A549 (cell line): Measurements from ENCODE around the gene ABCC4. TPM values are rescaled to one million over a fixed set of nuclear protein-coding genes. Genes with fewer than 3 reads are reported as not detected.
A peak's percentile ranks its signal among the peaks of the same experiment; 100 is the strongest.

Source experiments
- ATAC-seq, 2 experiments: fragments of 200-7000 bp in 1 of 2; fragments of >200 bp in 1 of 2; cut with Nextera tagmentation in 1 of 2; cut with Tn5 transposase in 1 of 2; 3 replicates each; pipeline versions ENCODE4 v1.8.0 to v1.9.1; 2018 to 2020; ENCODE audit warnings: mild to moderate bottlenecking in 1 of 2, moderate library complexity in 1 of 2
- CTCF ChIA-PET: fragments of 300-600 bp; sonication (Branson Sonifier 250); formaldehyde crosslinking; extraction: SDS; loops from one replicate; lab custom pipeline; 2021; ENCODE audit warnings: antibody characterized with exemption, inconsistent platforms; lab: Yijun Ruan, JAX
- POLR2A ChIA-PET: fragments of 350-600 bp; formaldehyde crosslinking; extraction: SDS; loops from one replicate; lab custom pipeline; 2021; ENCODE audit warnings: antibody characterized with exemption, inconsistent platforms; lab: Yijun Ruan, JAX
- DNase-seq, 2 experiments: peaks; one replicate each; pipeline versions ENCODE4 v3.0.0 to v3.0.0-alpha.2; 2011 to 2016; ENCODE audit warnings: low read depth in 1 of 2, low spot score in 1 of 2
- FAIRE-seq: peaks from 2 replicates; lab custom pipeline; 2011; peaks lifted over from hg19 to GRCh38; lab: Jason Lieb, UNC
- H3K27ac ChIP-seq, 2 experiments: fragments of >200 bp; sonication (Bioruptor Twin); formaldehyde crosslinking; 3 replicates each; pipeline ENCODE4 v1.5.1; 2016 to 2017
- H3K4me1 ChIP-seq: fragments of >200 bp; sonication (Bioruptor Twin); formaldehyde crosslinking; 3 replicates; pipeline ENCODE4 v1.6.1; 2016
- H3K4me2 ChIP-seq: fragments of >200 bp; sonication (Bioruptor Twin); formaldehyde crosslinking; 3 replicates; pipeline ENCODE4 v1.6.1; 2016
- H3K4me3 ChIP-seq: fragments of >200 bp; sonication (Bioruptor Twin); formaldehyde crosslinking; 3 replicates; pipeline ENCODE4 v1.5.1; 2016
- H3K9me3 ChIP-seq: fragments of >200 bp; sonication (Bioruptor Twin); formaldehyde crosslinking; 3 replicates; pipeline ENCODE4 v1.6.1; 2016
- ATOH8 ChIP-seq: fragments of 250-450 bp; sonication (Bioruptor Pico); IDR thresholded peaks from 2 replicates; pipeline ENCODE4 v1.5.0; 2020; ENCODE audit warnings: low read depth, mild to moderate bottlenecking, moderate library complexity
- CBX2 ChIP-seq: fragments of 200-600 bp; sonication (generic); IDR thresholded peaks from 2 replicates; pipeline ENCODE4 v1.6.1; 2016; ENCODE audit warnings: low read depth, mild to moderate bottlenecking, borderline replicate concordance
- CEBPB ChIP-seq, 2 experiments: fragments of >200 bp in 1 of 2; sonication (Bioruptor Twin) in 1 of 2; formaldehyde crosslinking in 1 of 2; IDR thresholded peaks; 2 replicates each; pipeline ENCODE4 v1.6.1; 2012 to 2016
- ESRRA ChIP-seq: fragments of 150-350 bp; IDR thresholded peaks from 2 replicates; pipeline ENCODE4 v1.6.1; 2014; ENCODE audit warnings: mild to moderate bottlenecking, low read length, borderline replicate concordance
- FOSB ChIP-seq: fragments of 250-450 bp; sonication (Bioruptor Pico); IDR thresholded peaks from 2 replicates; pipeline ENCODE4 v1.5.0; 2020; ENCODE audit warnings: mild to moderate bottlenecking, moderate library complexity
- FOSL2 ChIP-seq, 2 experiments: fragments of 450-650 bp in 1 of 2; fragments of >200 bp in 1 of 2; sonication (Bioruptor Twin) in 1 of 2; formaldehyde crosslinking; IDR thresholded peaks; 2 replicates each; pipeline versions ENCODE4 v1.5.0 to v1.6.1; 2016 to 2020; ENCODE audit warnings: mild to moderate bottlenecking in 1 of 2, moderate library complexity in 1 of 2
- FOXS1 ChIP-seq: fragments of 250-450 bp; sonication (Bioruptor Pico); IDR thresholded peaks from 2 replicates; pipeline ENCODE4 v1.5.0; 2020; ENCODE audit warnings: mild to moderate bottlenecking, moderate library complexity
- GATA3 ChIP-seq: IDR thresholded peaks from 2 replicates; pipeline ENCODE4 v1.6.1; 2012; ENCODE audit warnings: borderline replicate concordance
- HDAC2 ChIP-seq: fragments of 200-600 bp; sonication (generic); IDR thresholded peaks from 2 replicates; pipeline ENCODE4 v1.6.1; 2016
- HES2 ChIP-seq: fragments of >200 bp; sonication (Bioruptor Twin); formaldehyde crosslinking; IDR thresholded peaks from 2 replicates; pipeline ENCODE4 v1.6.1; 2016
- HOXB13 ChIP-seq: fragments of 250-450 bp; sonication (Bioruptor Pico); IDR thresholded peaks from 2 replicates; pipeline ENCODE4 v1.5.0; 2020; ENCODE audit warnings: low read depth, mild to moderate bottlenecking, moderate library complexity
- JUN ChIP-seq, 2 experiments: fragments of >200 bp; sonication (Bioruptor Twin); formaldehyde crosslinking; IDR thresholded peaks; 2 replicates in 1 of 2; 3 replicates in 1 of 2; pipeline ENCODE4 v1.6.1; 2016 to 2017
- JUNB ChIP-seq: fragments of >200 bp; sonication (Bioruptor Twin); formaldehyde crosslinking; IDR thresholded peaks from 2 replicates; pipeline ENCODE4 v1.6.1; 2016
- MAX ChIP-seq: IDR thresholded peaks from 2 replicates; pipeline ENCODE4 v1.6.1; 2012
- PBX3 ChIP-seq: IDR thresholded peaks from 2 replicates; pipeline ENCODE4 v1.6.1; 2012
- POLR2AphosphoS2 ChIP-seq: conservative IDR thresholded peaks from 2 replicates; pipeline ENCODE4 v1.6.1; 2012; ENCODE audit warnings: low read length, improper control_type of control experiment, inconsistent platforms
- RARB ChIP-seq: fragments of 250-450 bp; sonication (Bioruptor Pico); IDR thresholded peaks from 2 replicates; pipeline ENCODE4 v1.8.0; 2021; ENCODE audit warnings: mild to moderate bottlenecking, moderate library complexity
- REST ChIP-seq: fragments of 200-600 bp; sonication (generic); IDR thresholded peaks from 2 replicates; pipeline ENCODE4 v1.6.1; 2016; ENCODE audit warnings: antibody characterized with exemption, mild to moderate bottlenecking, moderate library complexity
- WGBS: methylation state at CpG from one replicate; pipeline ENCODE4 v1.1.6; 2017; ENCODE audit errors: missing lambda C conversion rate; 5-methylcytosine and 5-hydroxymethylcytosine counted together
- polyA plus RNA-seq, 4 experiments: library from polyadenylated mRNA; depleted of rRNA in 3 of 4; stranded (reverse); fragments of >200 nt; fragmentation: RNase III in 1 of 4; extraction: RNeasy Plus Mini Kit Qiagen cat#74134 plus additional on column Dnase treatment in 1 of 4; gene quantifications; 2 replicates in 3 of 4; 3 replicates in 1 of 4; pipeline ENCODE4 v1.2.3, GENCODE V29; 2011 to 2017

Gene ABCC4
- polyA plus RNA-seq, 2 of the 4 experiments (the other 2 are of a cell fraction), result 23.5 to 56.2 TPM

- H3K4me2 ChIP-seq, result no peak overlapping the region
- POLR2A ChIA-PET, result no interaction called here
- TF ChIP-seq HOXB13 (CRISPR knock-in tag) (no peak), HDAC2 (no peak), ESRRA (no peak), REST (no peak)
- TF ChIP-seq, all 56 proteins: peak for 0
- FAIRE-seq (no peak), ATAC-seq (no peak), DNase-seq (no peak)
- Histone ChIP-seq H3K27ac (no peak overlapping the region), H3K9me3 (no peaks in the 10 kb centered on the region), H3K4me3 (no peak overlapping the region), H3K4me1 (no peaks in the 10 kb centered on the region)
- 93% methylated on average over 3 of the region's 3 CpGs for WGBS
- CTCF ChIA-PET, result no interaction called here
Observed at GRCh38 chr13:94994506-94994905, 306.7 kb downstream of the ABCC4 start.

- no peak for DNase-seq
- POLR2A ChIA-PET, result no interaction called here
- no peak for ATAC-seq
- Histone ChIP-seq H3K27ac (no peak overlapping the region), H3K4me1 (no peaks in the 10 kb centered on the region), H3K4me2 (no peak overlapping the region), H3K4me3 (no peak overlapping the region), H3K9me3 (no peaks in the 10 kb centered on the region)
- WGBS, result 86% methylated on average over 3 of the region's 3 CpGs
- CTCF ChIA-PET, result interaction anchor here (0.7 to 0.8 kb wide), 2 partner anchors 12 to 298 kb away, joined by 3 read pairs; no protein-coding TSS in a partner anchor
- no peak for FAIRE-seq
- TF ChIP-seq FOSL2 (IDR thresholded peaks at IDR 0.05), result no peak
- no peak for TF ChIP-seq FOSL2 (CRISPR knock-in tag; IDR thresholded peaks at IDR 0.05)
- no peak for TF ChIP-seq FOXS1 (CRISPR knock-in tag)
- no peak for TF ChIP-seq ATOH8 (CRISPR knock-in tag)
- no peak for TF ChIP-seq FOSB (CRISPR knock-in tag)
- TF ChIP-seq MAX, result no peak
- no peak for TF ChIP-seq REST
- TF ChIP-seq JUN (IDR thresholded peaks at IDR 0.05), result no peak
- no peak for TF ChIP-seq JUNB
Observed at GRCh38 chr13:94993616-94994015, 307.6 kb downstream of the ABCC4 start.

- CTCF ChIA-PET, result no interaction called here
- POLR2A ChIA-PET, result no interaction called here
- TF ChIP-seq PBX3, result no peak
- TF ChIP-seq CEBPB (IDR thresholded peaks at IDR 0.05), result no peak
- no peak for TF ChIP-seq RARB
- TF ChIP-seq GATA3, result no peak
- TF ChIP-seq CBX2, result no peak
- no peak for TF ChIP-seq POLR2AphosphoS2
- TF ChIP-seq HES2, result no peak
Observed at GRCh38 chr13:94992036-94992960, 309.0 kb downstream of the ABCC4 start.

More at GRCh38 chr13:94992036-94992960, 309.0 kb downstream of the ABCC4 start:
- H3K9me3 ChIP-seq, result no peaks in the 10 kb centered on the region
- ATAC-seq (no peak), FAIRE-seq (no peak), DNase-seq (peak in 1 of 2 experiments; percentile 29)
- H3K4me1 ChIP-seq, result no peaks in the 10 kb centered on the region
- no peak overlapping the region for H3K27ac ChIP-seq
- no peak overlapping the region for H3K4me3 ChIP-seq
- 74% methylated on average over 9 of the region's 9 CpGs for WGBS
- no peak overlapping the region for H3K4me2 ChIP-seq
